HEK293 (cell line): ENCODE results near the gene DACT3.
A peak's percentile ranks its signal among the peaks of the same experiment; 100 is the strongest.

ENCODE experiments used
- CTCF ChIA-PET: fragments of 350-600 bp; formaldehyde crosslinking; extraction: SDS; loops from one replicate; lab custom pipeline; 2021; ENCODE audit warnings: antibody characterized with exemption; lab: Yijun Ruan, JAX
- POLR2A ChIA-PET: fragments of 300-600 bp; formaldehyde crosslinking; extraction: SDS; loops from one replicate; lab custom pipeline; 2020; ENCODE audit warnings: antibody characterized with exemption, inconsistent platforms; lab: Yijun Ruan, JAX
- H3K27ac ChIP-seq: fragments of 200-500 bp; sonication (Bioruptor generic); 2 replicates; pipeline ENCODE4 v1.5.1; 2014; ENCODE audit warnings: low read depth, low read length, control low read depth, inconsistent platforms; ENCODE audit errors: extremely low read depth
- H3K36me3 ChIP-seq, 2 experiments: fragments of 200-500 bp in 1 of 2; sonication (Bioruptor generic) in 1 of 2; 1 replicate in 1 of 2; 2 replicates in 1 of 2; pipeline ENCODE4 v1.5.1; 2014 to 2017; ENCODE audit warnings: inconsistent platforms in 2 of 2, low read length in 2 of 2; ENCODE audit not compliant: control insufficient read depth in 2 of 2, insufficient read depth in 1 of 2
- H3K4me1 ChIP-seq: fragments of 200-500 bp; sonication (Bioruptor generic); 2 replicates; pipeline ENCODE4 v1.5.1; 2014; ENCODE audit warnings: mild to moderate bottlenecking, low read length, inconsistent platforms; ENCODE audit not compliant: control insufficient read depth, insufficient read depth
- H3K4me3 ChIP-seq: 2 replicates; pipeline ENCODE4 v1.5.1; 2011; ENCODE audit warnings: low read depth, mild to moderate bottlenecking, control low read depth, low read length, moderate library complexity
- H3K9me3 ChIP-seq: fragments of 200-500 bp; sonication (Bioruptor generic); 2 replicates; pipeline ENCODE4 v1.5.1; 2014; ENCODE audit warnings: low read depth, low read length, inconsistent platforms; ENCODE audit not compliant: control insufficient read depth, insufficient read depth
- BCL6B ChIP-seq: fragments of 450-650 bp; formaldehyde crosslinking; IDR thresholded peaks from 2 replicates; pipeline ENCODE4 v1.5.1; 2017; ENCODE audit warnings: missing biosample characterization, missing genetic modification characterization
- GLIS1 ChIP-seq: fragments of 450-650 bp; formaldehyde crosslinking; IDR thresholded peaks from 2 replicates; pipeline ENCODE4 v1.5.1; 2016; ENCODE audit warnings: missing biosample characterization, missing genetic modification characterization
- MEIS1 ChIP-seq: sonication (generic); formaldehyde crosslinking; IDR thresholded peaks from 2 replicates; pipeline ENCODE4 v1.8.1; 2022; ENCODE audit warnings: missing genetic modification reagents, mild to moderate bottlenecking, borderline replicate concordance
- RBAK ChIP-seq: fragments of 450-650 bp; formaldehyde crosslinking; IDR thresholded peaks from 2 replicates; pipeline ENCODE4 v1.5.1; 2016; ENCODE audit warnings: missing biosample characterization, missing genetic modification characterization
- SETDB1 ChIP-seq: IDR thresholded peaks from one replicate; pipeline ENCODE4 v1.6.1; 2017; ENCODE audit warnings: mild to moderate bottlenecking, low read length, moderate library complexity, mixed read lengths; ENCODE audit not compliant: insufficient read length
- ZFP37 ChIP-seq: fragments of 450-650 bp; formaldehyde crosslinking; IDR thresholded peaks from 2 replicates; pipeline ENCODE4 v1.5.1; 2016; ENCODE audit warnings: missing biosample characterization, missing genetic modification characterization
- ZNF121 ChIP-seq: fragments of 450-650 bp; formaldehyde crosslinking; IDR thresholded peaks from 2 replicates; pipeline ENCODE4 v1.5.1; 2016; ENCODE audit warnings: missing biosample characterization, missing genetic modification characterization
- ZNF146 ChIP-seq: fragments of 450-650 bp; formaldehyde crosslinking; IDR thresholded peaks from 2 replicates; pipeline ENCODE4 v1.5.1; 2016; ENCODE audit warnings: missing biosample characterization, missing genetic modification characterization
- ZNF571 ChIP-seq: fragments of 450-650 bp; formaldehyde crosslinking; IDR thresholded peaks from 2 replicates; pipeline ENCODE4 v1.5.0; 2017; ENCODE audit warnings: missing biosample characterization, missing genetic modification characterization
- ZNF600 ChIP-seq: fragments of 450-650 bp; formaldehyde crosslinking; IDR thresholded peaks from 2 replicates; pipeline ENCODE4 v1.5.1; 2016; ENCODE audit warnings: missing biosample characterization, missing genetic modification characterization
- ZNF658 ChIP-seq: fragments of 450-650 bp; formaldehyde crosslinking; IDR thresholded peaks from 2 replicates; pipeline ENCODE4; 2016; ENCODE audit warnings: missing biosample characterization, missing genetic modification characterization
- ZNF670 ChIP-seq: fragments of 450-650 bp; formaldehyde crosslinking; IDR thresholded peaks from 2 replicates; pipeline ENCODE4 v1.5.1; 2016; ENCODE audit warnings: missing biosample characterization, missing genetic modification characterization, low read depth
- ZNF785 ChIP-seq: fragments of 450-650 bp; formaldehyde crosslinking; IDR thresholded peaks from 2 replicates; pipeline ENCODE4 v1.5.1; 2016; ENCODE audit warnings: missing biosample characterization, missing genetic modification characterization
- ZNF843 ChIP-seq: fragments of 450-650 bp; formaldehyde crosslinking; IDR thresholded peaks from 2 replicates; pipeline ENCODE4 v1.5.1; 2016; ENCODE audit warnings: missing biosample characterization, missing genetic modification characterization
- TF ChIP-seq, protein P1 (sequence below): fragments of 450-650 bp; formaldehyde crosslinking; IDR thresholded peaks from 2 replicates; pipeline ENCODE4 v1.5.1; 2016; ENCODE audit warnings: missing biosample characterization, missing genetic modification characterization, low read depth

DACT3 gene

GRCh38 chr19:46656541-46656940 lies 4.4 kb downstream of the DACT3 start:
- Histone ChIP-seq H3K4me3 (no peak overlapping the region), H3K36me3 (no peaks in the 10 kb centered on the region; a peak in 1 of 3 replicates), H3K27ac (no peak overlapping the region), H3K9me3 (no peaks in the 10 kb centered on the region), H3K4me1 (peaks cover 17% of the 10 kb centered on the region)
- POLR2A ChIA-PET: no interaction called here
- TF ChIP-seq BCL6B (tag by site-specific recombination) (no peak), ZNF146 (peak; percentile 53)
- CTCF ChIA-PET: interaction anchor here (1.1 to 2.6 kb wide), 3 partner anchors 11 to 46 kb away, joined by 3 to 15 read pairs (median 5); no protein-coding TSS in a partner anchor

GRCh38 chr19:46654621-46655152 lies 6.3 kb downstream of the DACT3 start:
- H3K4me3 ChIP-seq: no peak overlapping the region
- H3K36me3 ChIP-seq: no peaks in the 10 kb centered on the region; a peak in 1 of 3 replicates
- peaks cover 5% of the 10 kb centered on the region for H3K4me1 ChIP-seq
- no peaks in the 10 kb centered on the region for H3K9me3 ChIP-seq
- ChIA-PET CTCF (interaction anchor here (0.6 to 2.5 kb wide), 4 partner anchors 40 to 626 kb away, joined by 3 to 7 read pairs (median 4); partner anchors contain the start of gene CCDC8), POLR2A (no interaction called here)
- no peak for TF ChIP-seq ZNF658 (tag by site-specific recombination)
- H3K27ac ChIP-seq: no peak overlapping the region

DNA sequence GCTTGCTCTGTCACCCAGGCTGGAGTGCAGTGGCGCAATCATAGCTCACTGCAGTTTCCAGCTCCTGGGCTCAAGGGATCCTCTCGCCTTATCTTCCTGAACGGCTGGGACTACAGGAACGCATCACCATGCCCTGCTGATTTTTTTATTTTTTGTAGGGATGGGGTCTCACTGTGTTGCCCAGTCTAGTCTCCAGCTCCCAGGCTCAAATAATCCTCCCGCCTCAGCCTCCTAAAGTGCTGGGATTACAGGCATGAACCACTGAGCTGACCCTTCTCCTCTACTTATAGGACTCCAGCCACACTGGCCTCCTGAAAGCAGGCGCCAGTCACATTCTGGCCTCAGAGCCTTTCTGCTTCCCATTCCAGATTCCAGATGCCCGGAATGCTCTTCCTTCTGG lies 10.5 kb downstream of the DACT3 start:
- no peaks in the 10 kb centered on the region for H3K4me1 ChIP-seq
- H3K27ac ChIP-seq: no peak overlapping the region
- POLR2A ChIA-PET: no interaction called here
- no peak overlapping the region for H3K4me3 ChIP-seq
- TF ChIP-seq ZNF571 (tag by site-specific recombination) (no peak), ZFP37 (no peak), ZNF785 (tag by site-specific recombination) (no peak), ZNF121 (tag by site-specific recombination) (peak; percentile 94)
- TF ChIP-seq, protein P1, sequence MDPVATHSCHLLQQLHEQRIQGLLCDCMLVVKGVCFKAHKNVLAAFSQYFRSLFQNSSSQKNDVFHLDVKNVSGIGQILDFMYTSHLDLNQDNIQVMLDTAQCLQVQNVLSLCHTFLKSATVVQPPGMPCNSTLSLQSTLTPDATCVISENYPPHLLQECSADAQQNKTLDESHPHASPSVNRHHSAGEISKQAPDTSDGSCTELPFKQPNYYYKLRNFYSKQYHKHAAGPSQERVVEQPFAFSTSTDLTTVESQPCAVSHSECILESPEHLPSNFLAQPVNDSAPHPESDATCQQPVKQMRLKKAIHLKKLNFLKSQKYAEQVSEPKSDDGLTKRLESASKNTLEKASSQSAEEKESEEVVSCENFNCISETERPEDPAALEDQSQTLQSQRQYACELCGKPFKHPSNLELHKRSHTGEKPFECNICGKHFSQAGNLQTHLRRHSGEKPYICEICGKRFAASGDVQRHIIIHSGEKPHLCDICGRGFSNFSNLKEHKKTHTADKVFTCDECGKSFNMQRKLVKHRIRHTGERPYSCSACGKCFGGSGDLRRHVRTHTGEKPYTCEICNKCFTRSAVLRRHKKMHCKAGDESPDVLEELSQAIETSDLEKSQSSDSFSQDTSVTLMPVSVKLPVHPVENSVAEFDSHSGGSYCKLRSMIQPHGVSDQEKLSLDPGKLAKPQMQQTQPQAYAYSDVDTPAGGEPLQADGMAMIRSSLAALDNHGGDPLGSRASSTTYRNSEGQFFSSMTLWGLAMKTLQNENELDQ (tag by site-specific recombination): no peak
- H3K36me3 ChIP-seq: no peaks in the 10 kb centered on the region; a peak in 1 of 3 replicates
- CTCF ChIA-PET: interaction anchor here (0.7 kb wide), 3 partner anchors 151 to 190 kb away, joined by 3 to 6 read pairs (median 3); no protein-coding TSS in a partner anchor
- H3K9me3 ChIP-seq: no peaks in the 10 kb centered on the region

GRCh38 chr19:46648961-46649960 lies 11.7 kb downstream of the DACT3 start:
- POLR2A ChIA-PET: no interaction called here
- Histone ChIP-seq H3K4me1 (no peaks in the 10 kb centered on the region), H3K9me3 (no peaks in the 10 kb centered on the region)
- no peak for TF ChIP-seq ZNF600
- TF ChIP-seq GLIS1 (tag by site-specific recombination): no peak
- no peak for TF ChIP-seq ZNF670 (tag by site-specific recombination)
- no peak for TF ChIP-seq ZNF843 (tag by site-specific recombination)
- no peak for TF ChIP-seq MEIS1 (CRISPR knock-in tag)
- no peak for TF ChIP-seq SETDB1
- TF ChIP-seq RBAK (tag by site-specific recombination): no peak
- TF ChIP-seq, all 188 proteins: peak for 0
- CTCF ChIA-PET: interaction anchor here (0.7 to 1.2 kb wide), 2 partner anchors 13 to 192 kb away, joined by 5 to 6 read pairs; no protein-coding TSS in a partner anchor
- no peaks in the 10 kb centered on the region for H3K36me3 ChIP-seq
- no peak overlapping the region for H3K27ac ChIP-seq
- H3K4me3 ChIP-seq: no peak overlapping the region
